ENCODE measurements around the gene PAM16. TPM values are rescaled to one million over a fixed set of nuclear protein-coding genes. Genes with fewer than 3 reads are reported as not detected.

The PAM16 gene
- total RNA-seq, 1 donor from 2014 or later: 62.8 TPM

DNA sequence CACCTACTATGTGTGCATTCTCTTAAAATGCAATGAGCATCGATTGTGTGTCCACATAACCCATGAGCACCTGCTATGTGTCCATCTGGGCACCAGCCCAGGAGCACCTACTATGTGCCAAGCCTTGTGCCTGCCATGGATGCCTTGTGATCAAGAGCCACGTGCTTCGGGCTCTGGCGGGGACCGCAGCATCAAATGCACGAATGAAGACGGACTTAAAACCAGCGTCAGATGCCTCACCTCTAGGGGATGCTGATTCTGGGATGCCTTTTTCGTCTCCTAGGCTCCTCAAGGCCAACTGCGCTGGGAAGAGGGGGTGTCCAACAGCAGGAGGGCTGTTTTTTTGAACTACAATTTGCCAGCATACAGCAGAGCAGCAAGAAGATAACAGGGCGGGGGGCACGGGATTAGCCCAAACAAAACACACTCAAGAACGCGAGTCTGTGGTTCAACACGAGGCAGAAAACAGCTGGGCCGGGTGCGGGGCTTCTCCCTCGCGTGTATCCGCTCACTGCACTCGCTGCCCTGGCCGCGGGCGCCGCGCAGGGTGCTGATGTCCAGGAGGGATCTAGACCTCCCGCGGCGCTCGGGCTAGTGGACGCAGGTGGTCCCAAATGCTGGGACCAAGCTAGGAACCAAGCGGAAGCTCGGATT is 36.5 kb downstream of the PAM16 start:
- Histone ChIP-seq H3K27me3 (ENCODE audit: control insufficient read depth, insufficient read depth, low read length) (no peaks in the 10 kb centered on the region), H3K4me3 (ENCODE audit: low read depth, low read length) (peak overlapping the region; percentile 87), H3K36me3 (ENCODE audit: control insufficient read depth, insufficient read depth, low read length) (no peaks in the 10 kb centered on the region)
- no peak for TF ChIP-seq CTCF (IDR thresholded peaks at IDR 0.05; ENCODE audit: insufficient read depth, low read length, poor library complexity, severe bottlenecking)
- no peak for DNase-seq (ENCODE audit: low read depth)

- peak; percentile 71 for TF ChIP-seq CTCF (IDR thresholded peaks at IDR 0.05; ENCODE audit: insufficient read depth, low read length, poor library complexity, severe bottlenecking)
- H3K27me3 ChIP-seq (ENCODE audit: control insufficient read depth, insufficient read depth, low read length): no peaks in the 10 kb centered on the region
- H3K36me3 ChIP-seq (ENCODE audit: control insufficient read depth, insufficient read depth, low read length): no peaks in the 10 kb centered on the region
- DNase-seq (ENCODE audit: low read depth): no peak
- no peak overlapping the region for H3K4me3 ChIP-seq (ENCODE audit: low read depth, low read length)
Observed at GRCh38 chr16:4313563-4314531, 37.3 kb downstream of the PAM16 start.

DNA sequence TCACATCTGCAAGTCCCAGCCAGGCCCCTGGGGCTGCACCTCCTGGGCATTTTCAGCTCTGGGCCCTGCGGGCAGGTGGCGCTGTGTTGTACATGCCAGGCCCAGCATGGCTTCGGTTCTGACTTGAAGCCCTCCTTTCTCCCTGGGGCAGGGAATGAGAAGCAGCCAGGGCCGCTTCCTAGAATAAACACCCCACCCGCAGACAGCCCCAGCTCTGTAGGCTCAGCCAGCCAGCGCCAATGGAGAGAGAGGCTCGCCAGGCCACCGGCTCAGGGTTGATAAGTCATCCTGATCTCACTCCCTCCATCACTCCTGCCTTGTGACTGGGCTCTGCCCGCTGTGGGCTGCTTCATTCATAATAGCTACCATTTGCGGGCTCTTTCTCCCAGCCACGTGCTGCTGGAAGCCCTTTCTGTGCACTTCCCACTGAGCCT is 41.3 kb downstream of the PAM16 start:
- Histone ChIP-seq H3K27me3 (ENCODE audit: control insufficient read depth, insufficient read depth, low read length) (no peaks in the 10 kb centered on the region), H3K4me3 (ENCODE audit: low read depth, low read length) (no peak overlapping the region), H3K36me3 (ENCODE audit: control insufficient read depth, insufficient read depth, low read length) (no peaks in the 10 kb centered on the region)
- DNase-seq (ENCODE audit: low read depth): peak; percentile 42
- TF ChIP-seq CTCF (IDR thresholded peaks at IDR 0.05; ENCODE audit: insufficient read depth, low read length, poor library complexity, severe bottlenecking): peak; percentile 75

DNA sequence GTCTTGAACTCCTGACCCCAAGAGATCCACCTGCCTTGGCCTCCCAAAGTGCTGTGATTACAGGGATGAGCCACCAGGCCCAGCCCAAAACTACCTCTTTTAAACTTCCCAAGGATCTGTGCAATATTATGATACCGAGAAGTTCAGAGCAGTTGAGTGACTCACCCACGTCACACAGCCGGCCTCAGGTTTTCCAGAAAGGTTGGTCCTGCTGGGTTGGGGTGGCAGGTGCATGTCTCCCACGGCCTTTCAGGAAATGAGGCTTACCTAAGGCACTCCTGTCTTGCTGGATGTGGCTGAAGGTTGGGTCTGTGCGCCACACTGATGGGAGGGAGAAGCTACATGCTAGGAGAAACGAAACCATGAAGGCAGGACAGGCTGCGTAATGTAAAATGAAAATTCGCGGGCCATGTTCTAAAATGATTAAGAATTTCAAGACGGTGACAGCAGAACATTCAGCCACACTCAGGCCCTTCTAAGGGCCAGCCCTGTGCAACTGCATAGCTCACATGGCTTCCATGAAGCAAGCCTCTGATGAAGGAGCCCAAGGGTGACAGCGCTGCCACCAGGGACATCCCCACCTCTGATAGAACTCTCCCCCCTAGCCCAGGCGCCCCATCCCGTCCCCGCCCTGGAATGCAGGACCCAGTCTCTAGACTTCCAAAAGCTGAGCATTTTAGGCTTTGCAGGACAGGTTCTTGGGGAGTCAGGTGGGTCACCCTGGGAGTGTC is 41.9 kb downstream of the PAM16 start:
- H3K36me3 ChIP-seq (ENCODE audit: control insufficient read depth, insufficient read depth, low read length): no peaks in the 10 kb centered on the region
- no peaks in the 10 kb centered on the region for H3K27me3 ChIP-seq (ENCODE audit: control insufficient read depth, insufficient read depth, low read length)
- DNase-seq (ENCODE audit: low read depth): no peak
- no peak for TF ChIP-seq CTCF (IDR thresholded peaks at IDR 0.05; ENCODE audit: insufficient read depth, low read length, poor library complexity, severe bottlenecking)
- no peak overlapping the region for H3K4me3 ChIP-seq (ENCODE audit: low read depth, low read length)

DNA sequence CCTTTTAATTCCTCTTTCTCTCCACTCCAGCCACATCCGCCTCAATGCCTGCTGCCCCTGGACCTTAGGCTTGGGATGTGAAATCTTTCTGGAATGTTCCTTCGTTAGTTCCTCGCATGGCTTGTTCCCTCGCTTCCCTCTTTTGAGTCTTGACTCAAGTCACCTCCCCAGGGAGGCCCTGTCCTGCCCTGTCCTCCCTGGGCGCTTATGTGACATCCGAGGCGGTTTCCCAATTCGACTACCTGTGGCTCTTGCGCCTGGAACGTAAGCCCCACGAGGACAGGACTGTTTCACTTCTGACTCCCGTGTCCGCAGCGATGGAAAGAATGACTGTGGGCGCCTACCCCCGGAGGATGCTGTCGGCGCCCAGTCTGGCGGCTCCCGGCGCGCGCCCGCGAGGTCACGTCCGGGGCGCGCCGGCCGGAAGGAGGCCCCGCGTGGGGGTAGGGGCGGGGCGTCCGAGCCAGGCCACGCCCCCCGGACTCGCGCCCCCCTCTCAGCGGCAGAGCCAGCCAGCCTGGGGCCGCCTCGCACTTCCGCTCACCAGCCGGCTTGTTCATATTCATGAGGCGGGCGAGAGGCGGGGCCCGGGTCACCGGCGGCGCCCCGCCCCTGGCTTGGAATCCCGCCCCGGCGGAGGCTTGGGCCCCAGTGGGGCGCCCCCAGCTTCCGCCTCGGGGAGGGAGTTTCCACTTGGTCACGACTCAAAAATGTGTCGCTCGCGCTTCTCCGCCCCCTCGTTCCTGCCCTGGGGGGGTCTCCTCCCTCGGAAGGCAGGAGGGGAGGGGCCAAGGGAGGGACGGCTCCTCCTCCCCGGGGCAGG is 43.7 kb downstream of the PAM16 start:
- Histone ChIP-seq H3K36me3 (ENCODE audit: control insufficient read depth, insufficient read depth, low read length) (no peaks in the 10 kb centered on the region), H3K27me3 (ENCODE audit: control insufficient read depth, insufficient read depth, low read length) (no peaks in the 10 kb centered on the region), H3K4me3 (ENCODE audit: low read depth, low read length) (peak overlapping the region; percentile 50)
- TF ChIP-seq CTCF (IDR thresholded peaks at IDR 0.05; ENCODE audit: insufficient read depth, low read length, poor library complexity, severe bottlenecking): no peak
- no peak for DNase-seq (ENCODE audit: low read depth)

All from kidney epithelial cell (primary cell).